Progenitor cell of endocrine pancreas (in vitro differentiated cells): Measurements from ENCODE around the gene GPD1L. TPM values are rescaled to one million over a fixed set of nuclear protein-coding genes. Genes with fewer than 3 reads are reported as not detected.
"Not testable (repeated sequence)": the region's sequence is repeated elsewhere in the genome, so short reads cannot be mapped to it uniquely, and the experiment has no call there.

Experiments
- DNase-seq: peaks from one replicate; pipeline ENCODE4 v3.0.0; 2021; ENCODE audit warnings: low spot score; ENCODE audit not compliant: unreplicated experiment
- H3K27ac Mint-ChIP-seq: 2 replicates; pipeline ENCODE4 v1.8.0; 2021; ENCODE audit warnings: mild to moderate bottlenecking, moderate library complexity, mixed read lengths
- H3K27me3 Mint-ChIP-seq: 2 replicates; pipeline ENCODE4 v1.8.0; 2021; ENCODE audit warnings: mixed read lengths
- H3K36me3 Mint-ChIP-seq: 2 replicates; pipeline ENCODE4 v1.8.0; 2022; ENCODE audit warnings: mixed read lengths; ENCODE audit not compliant: insufficient read depth
- H3K4me1 Mint-ChIP-seq: 2 replicates; pipeline ENCODE4 v1.8.0; 2021; ENCODE audit warnings: low read depth, mixed read lengths
- H3K4me3 Mint-ChIP-seq: 2 replicates; pipeline ENCODE4 v1.8.0; 2021; ENCODE audit warnings: low read depth, mild to moderate bottlenecking, moderate library complexity, mixed read lengths
- H3K9me3 Mint-ChIP-seq: 2 replicates; pipeline ENCODE4 v1.8.0; 2021; ENCODE audit warnings: low read depth, mixed read lengths
- total RNA-seq: library from RNA; stranded (reverse); gene quantifications from 2 replicates; pipeline ENCODE4 v1.2.1, GENCODE V29; 2021
- TF ChIP-seq, protein P1 (sequence below): fragments of 200-600 bp; sonication (generic); IDR thresholded peaks from one replicate; pipeline ENCODE4 v1.5.0; 2021; ENCODE audit warnings: antibody characterized with exemption, mild to moderate bottlenecking; ENCODE audit not compliant: unreplicated experiment

Gene GPD1L
- total RNA-seq, 1 donor from 2014 or later, result 13.8 TPM

DNA sequence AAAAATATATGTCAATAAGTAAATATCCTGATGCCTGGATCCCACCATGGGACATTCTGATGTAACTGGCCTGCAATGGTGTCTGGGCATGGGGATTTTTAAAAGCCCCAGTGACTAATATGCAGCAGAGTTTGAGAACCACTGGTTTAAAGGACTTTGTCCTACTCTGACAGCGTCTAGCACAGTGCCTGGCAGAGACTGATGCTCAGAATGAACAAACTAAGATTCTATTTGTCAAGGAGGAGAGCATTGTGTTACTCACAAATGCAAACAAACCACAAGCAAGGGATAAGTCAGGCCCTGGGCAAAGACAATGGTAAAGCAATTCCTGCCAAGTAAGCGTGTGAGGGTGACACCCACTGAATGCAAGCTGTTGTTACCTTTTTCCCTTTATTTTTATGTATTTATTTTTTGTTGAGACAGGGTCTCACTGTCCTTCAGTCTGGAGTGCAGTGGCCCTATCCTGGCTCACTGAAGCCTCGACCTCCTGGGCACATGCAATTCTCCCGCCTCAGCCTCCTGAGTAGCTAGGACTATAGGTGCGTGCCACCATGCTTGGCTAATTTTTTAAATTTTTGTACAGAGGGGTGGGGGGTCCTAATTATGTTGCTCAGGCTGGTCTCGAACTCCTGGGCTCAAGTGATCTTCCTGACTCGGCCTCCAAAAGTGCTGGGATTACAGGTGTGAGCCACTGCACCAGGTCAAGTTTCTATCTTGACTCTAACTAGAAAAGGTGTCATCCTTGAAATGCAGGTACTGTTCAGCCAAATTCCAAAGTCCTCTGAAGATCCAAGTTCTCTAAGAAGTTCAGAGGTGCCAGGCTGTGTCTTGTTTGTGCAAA lies 909 bp upstream of the GPD1L start:
- H3K27me3 Mint-ChIP-seq, result peaks cover 27% of the 10 kb centered on the region
- DNase-seq, result no peak
- H3K4me3 Mint-ChIP-seq, result peak overlapping the region; percentile 90
- H3K4me1 Mint-ChIP-seq, result peaks cover 12% of the 10 kb centered on the region
- TF ChIP-seq, protein P1, sequence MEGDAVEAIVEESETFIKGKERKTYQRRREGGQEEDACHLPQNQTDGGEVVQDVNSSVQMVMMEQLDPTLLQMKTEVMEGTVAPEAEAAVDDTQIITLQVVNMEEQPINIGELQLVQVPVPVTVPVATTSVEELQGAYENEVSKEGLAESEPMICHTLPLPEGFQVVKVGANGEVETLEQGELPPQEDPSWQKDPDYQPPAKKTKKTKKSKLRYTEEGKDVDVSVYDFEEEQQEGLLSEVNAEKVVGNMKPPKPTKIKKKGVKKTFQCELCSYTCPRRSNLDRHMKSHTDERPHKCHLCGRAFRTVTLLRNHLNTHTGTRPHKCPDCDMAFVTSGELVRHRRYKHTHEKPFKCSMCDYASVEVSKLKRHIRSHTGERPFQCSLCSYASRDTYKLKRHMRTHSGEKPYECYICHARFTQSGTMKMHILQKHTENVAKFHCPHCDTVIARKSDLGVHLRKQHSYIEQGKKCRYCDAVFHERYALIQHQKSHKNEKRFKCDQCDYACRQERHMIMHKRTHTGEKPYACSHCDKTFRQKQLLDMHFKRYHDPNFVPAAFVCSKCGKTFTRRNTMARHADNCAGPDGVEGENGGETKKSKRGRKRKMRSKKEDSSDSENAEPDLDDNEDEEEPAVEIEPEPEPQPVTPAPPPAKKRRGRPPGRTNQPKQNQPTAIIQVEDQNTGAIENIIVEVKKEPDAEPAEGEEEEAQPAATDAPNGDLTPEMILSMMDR, result no peak
- H3K27ac Mint-ChIP-seq, result no peak overlapping the region
- peaks cover 26% of the 10 kb centered on the region for H3K9me3 Mint-ChIP-seq
- peaks cover 4% of the 10 kb centered on the region for H3K36me3 Mint-ChIP-seq

DNA sequence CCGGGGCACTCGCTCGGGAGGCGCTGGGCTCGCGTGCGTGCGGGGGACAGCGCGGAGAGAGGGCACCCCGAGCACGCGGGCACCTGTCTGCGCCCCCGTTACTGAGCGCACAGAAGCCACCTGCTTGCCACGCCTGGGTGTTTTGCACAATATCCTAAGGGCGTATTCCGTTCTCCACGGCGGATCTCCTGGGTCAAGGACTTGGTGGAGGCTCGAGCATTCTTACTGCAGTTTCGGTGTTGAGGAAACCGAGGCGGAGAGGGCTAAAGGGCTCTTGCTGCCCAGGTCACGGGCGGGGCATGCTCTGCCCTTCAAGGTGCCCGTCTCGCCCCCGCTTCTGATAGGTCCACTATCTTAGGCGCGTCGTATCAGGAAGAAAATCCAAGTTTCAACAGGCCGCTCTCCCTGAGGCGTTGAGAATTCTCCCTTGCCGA lies 526 bp downstream of the GPD1L start:
- H3K36me3 Mint-ChIP-seq, result peaks cover 4% of the 10 kb centered on the region
- H3K4me3 Mint-ChIP-seq, result peak overlapping the region; percentile 90
- TF ChIP-seq, protein P1, result no peak
- H3K27me3 Mint-ChIP-seq, result peaks cover 30% of the 10 kb centered on the region
- H3K9me3 Mint-ChIP-seq, result peaks cover 13% of the 10 kb centered on the region
- peak overlapping the region; percentile 74 for H3K27ac Mint-ChIP-seq
- H3K4me1 Mint-ChIP-seq, result peaks cover 12% of the 10 kb centered on the region
- DNase-seq, result no peak

DNA sequence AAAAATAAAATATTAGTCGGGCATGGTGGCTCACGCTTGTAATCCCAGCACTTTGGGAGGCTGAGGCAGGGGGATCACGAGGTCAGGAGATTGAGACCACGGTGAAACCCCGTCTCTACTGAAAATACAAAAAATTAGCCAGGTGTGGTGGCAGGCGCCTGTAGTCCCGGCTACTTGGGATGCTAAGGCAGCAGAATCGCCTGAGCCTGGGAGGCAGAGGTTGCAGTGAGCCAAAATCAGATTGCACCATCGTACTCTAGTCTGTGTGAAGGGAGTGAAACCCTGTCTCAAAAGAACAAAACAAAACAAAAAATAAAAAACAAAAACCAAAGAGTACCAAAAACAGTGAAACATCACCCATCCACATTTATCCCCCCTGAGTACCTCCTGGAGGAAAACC lies 1.8 kb downstream of the GPD1L start:
- not testable (repeated sequence) for DNase-seq, H3K27ac Mint-ChIP-seq, H3K36me3 Mint-ChIP-seq, H3K9me3 Mint-ChIP-seq
- Mint-ChIP-seq H3K4me3 (peak overlapping the region; percentile 40), H3K4me1 (peaks cover 12% of the 10 kb centered on the region), H3K27me3 (peaks cover 30% of the 10 kb centered on the region)

DNA sequence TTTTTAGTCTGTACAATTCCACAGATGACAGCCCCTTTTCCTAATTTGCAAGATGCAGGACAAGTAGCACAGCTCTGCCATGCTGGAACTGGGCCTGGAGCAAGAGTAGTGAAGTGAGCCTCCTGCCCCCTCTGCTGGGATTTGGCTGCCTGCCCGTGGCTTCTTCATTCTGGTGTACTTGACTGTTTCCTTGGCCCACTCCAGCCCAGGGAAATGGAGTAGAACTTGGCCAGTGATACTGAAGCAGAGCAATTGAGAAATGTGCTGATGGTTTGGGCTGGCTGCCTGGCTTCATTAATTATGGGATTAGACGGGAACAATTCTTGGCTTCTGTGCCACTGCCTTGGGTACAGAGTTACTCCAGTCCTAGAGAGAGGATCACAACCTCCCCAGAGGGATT lies 2.8 kb downstream of the GPD1L start:
- Mint-ChIP-seq H3K27ac (no peak overlapping the region), H3K27me3 (peaks cover 30% of the 10 kb centered on the region), H3K4me3 (no peak overlapping the region), H3K4me1 (peaks cover 12% of the 10 kb centered on the region), H3K36me3 (peaks cover 1% of the 10 kb centered on the region), H3K9me3 (peaks cover 2% of the 10 kb centered on the region)
- TF ChIP-seq, protein P1, result no peak
- no peak for DNase-seq

DNA sequence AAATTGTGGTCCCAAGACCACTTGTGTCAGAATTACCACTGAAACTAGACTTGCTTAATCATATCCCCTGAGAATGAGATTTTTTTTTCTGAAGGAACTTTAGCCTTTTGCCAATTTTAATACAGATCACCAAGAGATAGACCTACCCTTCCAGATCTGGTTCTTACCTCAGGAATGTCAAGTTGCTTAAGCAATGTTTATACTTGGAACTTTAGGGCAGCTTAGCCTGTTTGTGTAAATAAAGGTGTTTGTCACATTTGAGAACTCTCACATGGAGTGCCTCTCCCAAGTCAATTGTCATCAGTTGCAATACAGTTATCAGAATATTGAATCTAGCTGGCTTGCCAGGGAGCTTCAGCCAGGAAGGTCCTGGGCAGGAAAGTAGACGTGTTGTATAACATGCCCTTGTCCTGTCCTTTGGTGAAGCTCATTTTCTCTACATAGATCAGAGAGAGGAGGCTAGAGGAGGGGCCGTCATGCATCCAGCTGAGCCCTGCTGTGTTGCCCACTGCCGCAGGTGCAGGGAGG lies 3.9 kb downstream of the GPD1L start:
- no peak overlapping the region for H3K4me3 Mint-ChIP-seq
- no peak for DNase-seq
- H3K36me3 Mint-ChIP-seq, result no peaks in the 10 kb centered on the region
- H3K9me3 Mint-ChIP-seq, result peaks cover 3% of the 10 kb centered on the region
- peaks cover 30% of the 10 kb centered on the region for H3K27me3 Mint-ChIP-seq
- TF ChIP-seq, protein P1, result no peak
- H3K27ac Mint-ChIP-seq, result no peak overlapping the region
- H3K4me1 Mint-ChIP-seq, result peaks cover 12% of the 10 kb centered on the region
